GM23338 (cell line): ENCODE data around the gene NDUFS6. TPM values are rescaled to one million over a fixed set of nuclear protein-coding genes. Genes with fewer than 3 reads are reported as not detected.
A peak's percentile ranks its signal among the peaks of the same experiment; 100 is the strongest.

Source experiments
- ATAC-seq: fragments of 200-7000 bp; cut with Tn5 transposase; 3 replicates; pipeline ENCODE4 v1.9.1; 2020
- DNase-seq: peaks from one replicate; pipeline ENCODE4 v3.0.0-alpha.2; 2015; ENCODE audit warnings: low spot score
- H2AFZ ChIP-seq: fragments of 200-600 bp; sonication (generic); 2 replicates; pipeline ENCODE4 v1.8.0; 2016; ENCODE audit warnings: antibody characterized with exemption, mild to moderate bottlenecking, moderate library complexity
- H3F3A ChIP-seq: fragments of 200-600 bp; sonication (generic); replicated peaks from 2 replicates; pipeline ENCODE4 v1.8.0; 2017; ENCODE audit warnings: antibody characterized with exemption, mixed run types, low read depth
- H3K27ac ChIP-seq: fragments of 200-600 bp; sonication (generic); 2 replicates; pipeline ENCODE4 v1.6.1; 2016; ENCODE audit warnings: low read depth
- H3K27me3 ChIP-seq: fragments of 200-600 bp; sonication (generic); 2 replicates; pipeline ENCODE4 v1.8.0; 2016; ENCODE audit warnings: mild to moderate bottlenecking, mixed run types, moderate library complexity; ENCODE audit not compliant: insufficient read depth
- H3K36me3 ChIP-seq: fragments of 200-600 bp; sonication (generic); 2 replicates; pipeline ENCODE4 v1.8.0; 2016; ENCODE audit warnings: mild to moderate bottlenecking; ENCODE audit not compliant: insufficient read depth
- H3K4me1 ChIP-seq: fragments of 200-600 bp; sonication (generic); 2 replicates; pipeline ENCODE4 v1.8.0; 2016; ENCODE audit warnings: mild to moderate bottlenecking, moderate library complexity; ENCODE audit not compliant: insufficient read depth
- H3K4me2 ChIP-seq: fragments of 200-600 bp; sonication (generic); 2 replicates; pipeline ENCODE4 v1.7.1; 2017; ENCODE audit warnings: mixed run types
- H3K4me3 ChIP-seq: fragments of 200-600 bp; sonication (generic); 2 replicates; pipeline ENCODE4 v1.6.1; 2016; ENCODE audit warnings: mixed run types
- H3K79me2 ChIP-seq: fragments of 200-600 bp; sonication (generic); replicated peaks from 2 replicates; pipeline ENCODE4 v1.8.0; 2017; ENCODE audit warnings: mild to moderate bottlenecking; ENCODE audit not compliant: insufficient read depth
- H3K9me2 ChIP-seq: fragments of 200-600 bp; sonication (generic); 2 replicates; pipeline ENCODE4 v1.8.0; 2017; ENCODE audit not compliant: insufficient read depth
- H4K20me1 ChIP-seq: fragments of 200-600 bp; sonication (generic); replicated peaks from 2 replicates; pipeline ENCODE4 v1.8.0; 2017; ENCODE audit warnings: mild to moderate bottlenecking; ENCODE audit not compliant: insufficient read depth
- H3K27ac Mint-ChIP-seq: 2 replicates; pipeline ENCODE4 v1.8.0; 2020; ENCODE audit warnings: inconsistent platforms, mild to moderate bottlenecking, moderate library complexity, mixed read lengths
- H3K27me3 Mint-ChIP-seq: 3 replicates; pipeline ENCODE4 v1.8.0; 2022; ENCODE audit warnings: low read depth, mild to moderate bottlenecking, moderate library complexity, mixed read lengths, inconsistent platforms; ENCODE audit not compliant: insufficient read depth, poor library complexity
- H3K36me3 Mint-ChIP-seq: 3 replicates; pipeline ENCODE4 v1.8.0; 2021; ENCODE audit warnings: low read depth, mild to moderate bottlenecking, inconsistent platforms, moderate library complexity, mixed read lengths
- H3K4me1 Mint-ChIP-seq: 3 replicates; pipeline ENCODE4 v1.8.0; 2020; ENCODE audit warnings: mild to moderate bottlenecking, inconsistent platforms, mixed read lengths
- H3K4me3 Mint-ChIP-seq: 3 replicates; pipeline ENCODE4 v1.8.0; 2021; ENCODE audit warnings: moderate library complexity, mild to moderate bottlenecking, inconsistent platforms, mixed read lengths
- H3K9me3 Mint-ChIP-seq: 3 replicates; pipeline ENCODE4 v1.8.0; 2020; ENCODE audit warnings: moderate library complexity, mild to moderate bottlenecking, inconsistent platforms, mixed read lengths
- CREB1 ChIP-seq: fragments of 250-450 bp; sonication (Bioruptor Pico); IDR thresholded peaks from 2 replicates; pipeline ENCODE4 v1.5.0; 2020; ENCODE audit warnings: low read depth, mild to moderate bottlenecking, moderate library complexity
- CTCF ChIP-seq, 2 experiments: fragments of 200-600 bp in 1 of 2; sonication (generic) in 1 of 2; conservative IDR thresholded peaks; 2 replicates each; pipeline versions ENCODE4 v1.5.1 to v1.6.1; 2016 to 2017; ENCODE audit warnings: antibody characterized with exemption in 2 of 2, low read depth in 2 of 2, mild to moderate bottlenecking in 2 of 2, moderate library complexity in 1 of 2
- EZH2phosphoT487 ChIP-seq: fragments of 200-600 bp; sonication (generic); IDR thresholded peaks from one replicate; pipeline ENCODE4 v1.8.1; 2018; ENCODE audit warnings: antibody characterized with exemption; ENCODE audit not compliant: unreplicated experiment
- JUNB ChIP-seq: IDR thresholded peaks from one replicate; pipeline ENCODE4 v1.6.1; 2016; ENCODE audit warnings: antibody characterized with exemption; ENCODE audit not compliant: unreplicated experiment
- STAT1 ChIP-seq: IDR thresholded peaks from one replicate; pipeline ENCODE4 v1.6.1; 2016; ENCODE audit warnings: antibody characterized with exemption; ENCODE audit not compliant: unreplicated experiment
- ZNF331 ChIP-seq: fragments of 250-450 bp; sonication (Bioruptor Pico); IDR thresholded peaks from 2 replicates; pipeline ENCODE4 v1.5.0; 2020; ENCODE audit warnings: low read depth, mild to moderate bottlenecking, moderate library complexity
- ZNF462 ChIP-seq: fragments of 250-450 bp; sonication (Bioruptor Pico); IDR thresholded peaks from 2 replicates; pipeline ENCODE4 v1.5.0; 2020; ENCODE audit warnings: mild to moderate bottlenecking, moderate library complexity
- polyA plus RNA-seq: library from polyadenylated mRNA; unstranded; fragments of >200 nt; fragmentation: Nextera tagmentation; extraction: Ambion mirVana; gene quantifications from 2 replicates; pipeline ENCODE4 v1.2.1, GENCODE V29; 2016
- total RNA-seq: library from RNA; depleted of rRNA; stranded (reverse); fragments of >200 nt; shearing (Covaris generic); gene quantifications from 2 replicates; pipeline ENCODE4 v1.2.3, GENCODE V29; 2014

Gene NDUFS6
- total and polyA plus RNA-seq, 2 experiments from 2014 or later: 94.8 to 289 TPM

GRCh38 chr5:1779021-1779680 is 22.1 kb upstream of the NDUFS6 start (continued):
- no peak for TF ChIP-seq CREB1 (CRISPR knock-in tag)
- no peak for TF ChIP-seq CTCF (conservative IDR thresholded peaks at IDR 0.05; ENCODE audit: low read depth in 2 of 2)

GRCh38 chr5:1779782-1780613 is 21.2 kb upstream of the NDUFS6 start:
- Mint-ChIP-seq H3K9me3 (no peaks in the 10 kb centered on the region), H3K27me3 (peaks cover 5% of the 10 kb centered on the region), H3K4me3 (no peak overlapping the region), H3K27ac (no peak overlapping the region), H3K4me1 (no peaks in the 10 kb centered on the region), H3K36me3 (no peaks in the 10 kb centered on the region)
- no peaks in the 10 kb centered on the region for H3F3A ChIP-seq
- H3K36me3 ChIP-seq: no peaks in the 10 kb centered on the region
- H3K27ac ChIP-seq: no peak overlapping the region
- H3K27me3 ChIP-seq: no peaks in the 10 kb centered on the region
- ATAC-seq: no peak
- H3K4me2 ChIP-seq: no peak overlapping the region
- H3K9me2 ChIP-seq: no peaks in the 10 kb centered on the region
- H3K4me3 ChIP-seq: no peak overlapping the region
- H3K79me2 ChIP-seq: no peaks in the 10 kb centered on the region
- H4K20me1 ChIP-seq: no peaks in the 10 kb centered on the region
- no peaks in the 10 kb centered on the region for H3K4me1 ChIP-seq
- H2AFZ ChIP-seq: no peak overlapping the region; the same call in 1 of the 2 replicates
- DNase-seq: no peak
- peak in 1 of 2 experiments; percentile 31; a peak in 1 of 4 replicates for TF ChIP-seq CTCF (conservative IDR thresholded peaks at IDR 0.05; ENCODE audit: low read depth in 2 of 2)
- no peak for TF ChIP-seq JUNB

- Histone ChIP-seq H3K4me3 (no peak overlapping the region), H2AFZ (no peak overlapping the region), H4K20me1 (no peaks in the 10 kb centered on the region), H3K9me2 (no peaks in the 10 kb centered on the region), H3K27ac (no peak overlapping the region), H3K36me3 (no peaks in the 10 kb centered on the region), H3K27me3 (no peaks in the 10 kb centered on the region), H3K79me2 (no peaks in the 10 kb centered on the region), H3F3A (no peaks in the 10 kb centered on the region), H3K4me2 (no peak overlapping the region), H3K4me1 (no peaks in the 10 kb centered on the region)
- no peak overlapping the region for H3K27ac Mint-ChIP-seq
- no peaks in the 10 kb centered on the region for H3K36me3 Mint-ChIP-seq
- H3K27me3 Mint-ChIP-seq: peaks cover 6% of the 10 kb centered on the region
- DNase-seq (no peak), ATAC-seq (no peak)
- no peak overlapping the region for H3K4me3 Mint-ChIP-seq
- H3K4me1 Mint-ChIP-seq: no peaks in the 10 kb centered on the region
- H3K9me3 Mint-ChIP-seq: no peaks in the 10 kb centered on the region
- no peak for TF ChIP-seq CREB1 (CRISPR knock-in tag)
- TF ChIP-seq EZH2phosphoT487: no peak
- TF ChIP-seq ZNF462 (CRISPR knock-in tag): no peak
- TF ChIP-seq STAT1: no peak
- TF ChIP-seq JUNB: no peak
- no peak for TF ChIP-seq ZNF331
These were observed 20.6 kb upstream of the NDUFS6 start for GRCh38 chr5:1780614-1780930.
